ENCODE results near the gene ADRA2B.

ADRA2B gene

GRCh38 chr2:96115631-96116423 is 544 bp downstream of the ADRA2B start:
- H3K27me3 Mint-ChIP-seq = peaks cover 26 to 45% of the 10 kb centered on the region in 2 donors
- peaks cover 48% of the 10 kb centered on the region for H3K36me3 Mint-ChIP-seq (ENCODE audit: insufficient read depth)
- DNase-seq (no peak), ATAC-seq (replicated peaks) (no peak)
- H3K9me3 Mint-ChIP-seq = no peaks in the 10 kb centered on the region
- peak overlapping the region; percentile 25 to 80 for H3K27ac Mint-ChIP-seq
- peaks cover 20 to 21% of the 10 kb centered on the region in 2 donors for H3K4me1 Mint-ChIP-seq (ENCODE audit: low read depth in 2 of 2)
- H3K4me3 Mint-ChIP-seq = peak overlapping the region; percentile 88 to 90

DNA sequence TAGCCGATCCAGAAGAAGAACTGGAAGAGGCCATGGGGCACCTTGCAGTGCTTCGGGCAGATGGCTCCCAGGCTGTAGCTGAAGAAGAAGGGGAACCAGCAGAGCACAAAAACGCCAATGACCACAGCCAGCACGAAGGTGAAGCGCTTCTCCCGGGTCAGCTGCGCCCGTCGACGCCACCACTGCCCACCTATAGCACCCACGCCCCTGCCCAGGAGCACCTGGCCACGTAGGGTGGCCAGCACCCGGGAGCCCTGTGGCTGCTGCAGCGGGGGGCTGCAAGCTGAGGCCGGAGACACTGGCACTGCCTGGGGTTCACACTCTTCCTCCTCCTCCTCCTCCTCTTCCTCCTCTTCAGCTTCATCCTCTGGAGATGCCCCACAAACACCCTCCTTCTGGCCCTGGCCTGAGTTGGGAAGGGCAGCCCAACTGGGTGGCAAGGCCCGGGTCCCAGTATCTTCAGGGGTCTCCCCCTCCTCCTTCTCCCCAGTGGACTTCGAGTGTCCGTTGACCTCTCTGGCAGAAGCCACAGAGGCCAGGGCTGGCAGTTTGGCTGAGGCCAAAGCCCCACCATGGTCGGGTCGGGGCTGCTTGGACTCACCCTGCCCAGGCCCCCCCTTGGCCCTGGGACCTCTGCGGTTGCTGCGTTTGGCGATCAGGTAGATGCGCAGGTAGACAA is 1.3 kb downstream of the ADRA2B start:
- Mint-ChIP-seq H3K9me3 (no peaks in the 10 kb centered on the region), H3K4me3 (peak overlapping the region; percentile 88 to 90), H3K4me1 (ENCODE audit: low read depth in 2 of 2) (peaks cover 14 to 18% of the 10 kb centered on the region in 2 donors), H3K27ac (peak overlapping the region in 1 of 2 donors; percentile 80), H3K36me3 (ENCODE audit: insufficient read depth) (peaks cover 43% of the 10 kb centered on the region), H3K27me3 (peaks cover 18 to 37% of the 10 kb centered on the region in 2 donors)
- DNase-seq (no peak), ATAC-seq (replicated peaks) (no peak)

- Mint-ChIP-seq H3K27ac (no peak overlapping the region), H3K4me1 (ENCODE audit: low read depth in 2 of 2) (peaks cover 14 to 18% of the 10 kb centered on the region in 2 donors), H3K36me3 (ENCODE audit: insufficient read depth) (peaks cover 43% of the 10 kb centered on the region), H3K9me3 (no peaks in the 10 kb centered on the region), H3K4me3 (no peak overlapping the region), H3K27me3 (peaks cover 15 to 32% of the 10 kb centered on the region in 2 donors)
- no peak for DNase-seq
- ATAC-seq (replicated peaks) = no peak
Measured at GRCh38 chr2:96114546-96114902, 1.8 kb downstream of the ADRA2B start.

DNA sequence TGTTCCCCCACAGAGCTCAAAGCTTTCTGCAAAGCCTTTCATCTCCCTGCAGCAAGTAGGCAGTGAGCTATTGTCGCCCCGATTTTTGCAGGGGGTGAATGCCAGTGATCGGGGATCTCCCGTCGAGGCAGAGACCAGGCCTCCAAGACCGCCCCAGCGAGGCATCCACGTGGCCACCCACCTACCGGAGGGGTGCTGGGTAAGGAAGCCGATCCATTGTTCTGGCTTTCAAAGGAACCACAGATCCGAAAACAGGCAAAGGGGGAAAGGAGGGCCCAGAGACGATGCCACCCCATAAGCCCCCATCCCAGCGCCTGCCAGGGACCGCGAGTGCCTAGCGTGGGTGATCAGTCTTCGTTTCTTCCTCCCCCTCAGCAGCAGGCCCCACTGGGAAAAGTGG is 2.4 kb downstream of the ADRA2B start:
- DNase-seq (no peak), ATAC-seq (replicated peaks) (no peak)
- Mint-ChIP-seq H3K4me1 (ENCODE audit: low read depth in 2 of 2) (peaks cover 14 to 17% of the 10 kb centered on the region in 2 donors), H3K9me3 (no peaks in the 10 kb centered on the region), H3K4me3 (no peak overlapping the region), H3K27me3 (peaks cover 15 to 31% of the 10 kb centered on the region in 2 donors), H3K27ac (no peak overlapping the region), H3K36me3 (ENCODE audit: insufficient read depth) (peaks cover 38% of the 10 kb centered on the region)

GRCh38 chr2:96113367-96113677 is 3.0 kb downstream of the ADRA2B start:
- Mint-ChIP-seq H3K36me3 (ENCODE audit: insufficient read depth) (peaks cover 31% of the 10 kb centered on the region), H3K4me1 (ENCODE audit: low read depth in 2 of 2) (peaks cover 14 to 15% of the 10 kb centered on the region in 2 donors), H3K27ac (peak overlapping the region in 1 of 2 donors; percentile 65), H3K27me3 (peaks cover 14 to 31% of the 10 kb centered on the region in 2 donors), H3K9me3 (no peaks in the 10 kb centered on the region), H3K4me3 (no peak overlapping the region)
- ATAC-seq (replicated peaks) = no peak
- DNase-seq = no peak

DNA sequence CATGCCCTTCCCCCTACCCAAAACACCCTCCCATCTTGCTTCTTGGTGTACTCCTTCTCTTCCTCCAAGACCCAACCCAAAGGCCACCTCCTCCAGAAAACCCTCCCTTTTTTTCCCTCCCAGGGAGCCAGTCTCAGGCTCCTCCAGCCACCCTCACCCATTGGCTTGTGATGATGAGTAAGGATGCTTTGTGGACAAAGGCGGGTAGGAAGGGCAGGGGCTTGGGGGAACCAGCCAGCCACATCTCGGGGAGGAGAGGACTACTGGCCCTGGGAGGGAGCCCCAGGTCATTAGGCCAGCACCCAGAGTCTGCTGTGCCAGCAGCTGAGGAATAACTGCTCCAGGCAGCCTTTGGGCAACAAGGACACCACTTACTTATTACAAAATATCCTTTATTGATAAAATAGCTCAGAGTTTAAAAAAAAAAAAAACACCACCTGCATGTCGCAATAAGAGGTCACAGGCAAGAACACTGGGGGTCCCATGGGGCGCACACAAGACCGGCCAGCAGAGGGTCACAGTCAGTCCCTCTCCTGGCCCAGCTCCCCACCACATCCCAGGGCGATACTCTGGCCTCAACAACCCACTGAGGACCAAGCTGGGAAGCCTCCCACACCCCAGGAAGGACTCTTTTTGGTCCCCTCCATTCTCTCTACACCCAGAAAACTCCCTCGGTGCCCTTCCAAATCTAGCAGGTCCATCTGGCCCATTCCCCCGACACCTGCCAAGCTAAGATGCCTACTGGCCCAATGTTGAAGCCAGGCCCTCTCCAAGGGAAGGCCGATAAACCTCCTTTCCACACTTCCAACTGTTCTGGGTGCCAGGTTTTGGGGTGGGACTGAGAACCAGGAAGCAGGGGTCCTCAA is 3.6 kb downstream of the ADRA2B start:
- H3K4me1 Mint-ChIP-seq (ENCODE audit: low read depth in 2 of 2) = peaks cover 10 to 15% of the 10 kb centered on the region in 2 donors
- ATAC-seq (replicated peaks) (no peak), DNase-seq (no peak)
- H3K27ac Mint-ChIP-seq = peak overlapping the region in 1 of 2 donors; percentile 65
- peaks cover 14 to 31% of the 10 kb centered on the region in 2 donors for H3K27me3 Mint-ChIP-seq
- no peaks in the 10 kb centered on the region for H3K9me3 Mint-ChIP-seq
- H3K36me3 Mint-ChIP-seq (ENCODE audit: insufficient read depth) = peaks cover 26% of the 10 kb centered on the region
- no peak overlapping the region for H3K4me3 Mint-ChIP-seq

GRCh38 chr2:96111823-96112500 is 4.4 kb downstream of the ADRA2B start:
- Mint-ChIP-seq H3K4me3 (no peak overlapping the region), H3K36me3 (ENCODE audit: insufficient read depth) (peaks cover 26% of the 10 kb centered on the region), H3K27me3 (peaks cover 14 to 31% of the 10 kb centered on the region in 2 donors), H3K27ac (peak overlapping the region; percentile 16 to 65), H3K4me1 (ENCODE audit: low read depth in 2 of 2) (peaks cover 7 to 9% of the 10 kb centered on the region in 2 donors), H3K9me3 (no peaks in the 10 kb centered on the region)
- ATAC-seq (replicated peaks) = no peak
- DNase-seq = no peak

- ATAC-seq (replicated peaks) = no peak
- no peak overlapping the region for H3K4me3 Mint-ChIP-seq
- peaks cover 7% of the 10 kb centered on the region in 2 donors for H3K4me1 Mint-ChIP-seq (ENCODE audit: low read depth in 2 of 2)
- DNase-seq = no peak
- peaks cover 14 to 31% of the 10 kb centered on the region in 2 donors for H3K27me3 Mint-ChIP-seq
- no peak overlapping the region for H3K27ac Mint-ChIP-seq
- H3K36me3 Mint-ChIP-seq (ENCODE audit: insufficient read depth) = peaks cover 23% of the 10 kb centered on the region
- no peaks in the 10 kb centered on the region for H3K9me3 Mint-ChIP-seq
Measured at GRCh38 chr2:96111257-96111640, 5.1 kb downstream of the ADRA2B start.

- Mint-ChIP-seq H3K4me1 (ENCODE audit: low read depth in 2 of 2) (peaks cover 4 to 5% of the 10 kb centered on the region in 2 donors), H3K9me3 (peaks cover 0 to 2% of the 10 kb centered on the region in 2 donors), H3K27ac (no peak overlapping the region), H3K4me3 (no peak overlapping the region), H3K36me3 (ENCODE audit: insufficient read depth) (peaks cover 20% of the 10 kb centered on the region), H3K27me3 (peaks cover 13 to 27% of the 10 kb centered on the region in 2 donors)
- DNase-seq = no peak
- no peak for ATAC-seq (replicated peaks)
Measured at GRCh38 chr2:96110621-96111256, 5.6 kb downstream of the ADRA2B start.

GRCh38 chr2:96109931-96110511 is 6.3 kb downstream of the ADRA2B start:
- DNase-seq (no peak), ATAC-seq (replicated peaks) (no peak)
- H3K27me3 Mint-ChIP-seq = peaks cover 6 to 22% of the 10 kb centered on the region in 2 donors

DNA sequence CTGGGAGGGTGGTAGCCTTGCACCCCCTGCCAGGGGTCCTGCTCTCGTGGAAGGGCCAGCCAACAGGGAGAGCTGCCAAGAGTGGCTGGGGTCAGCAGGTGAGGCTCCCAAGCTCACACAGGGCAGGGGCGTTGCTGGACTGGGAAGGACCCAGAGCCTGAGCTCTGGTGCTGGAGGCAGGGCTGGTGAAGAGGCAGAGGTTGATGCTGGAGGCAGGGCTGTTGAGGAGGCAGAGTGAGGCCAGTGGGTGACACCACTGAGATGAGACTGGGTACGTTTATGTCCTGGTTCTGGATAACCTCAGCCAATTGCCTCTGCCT is 7.0 kb downstream of the ADRA2B start:
- Mint-ChIP-seq H3K9me3 (peaks cover 4 to 13% of the 10 kb centered on the region in 2 donors), H3K4me1 (ENCODE audit: low read depth in 2 of 2) (no peaks in the 10 kb centered on the region), H3K27me3 (peaks cover 6 to 22% of the 10 kb centered on the region in 2 donors), H3K36me3 (ENCODE audit: insufficient read depth) (peaks cover 19% of the 10 kb centered on the region), H3K4me3 (no peak overlapping the region), H3K27ac (peak overlapping the region in 1 of 2 donors; percentile 29)
- no peak for ATAC-seq (replicated peaks)
- no peak for DNase-seq

More at GRCh38 chr2:96109931-96110511, 6.3 kb downstream of the ADRA2B start:
- Mint-ChIP-seq H3K9me3 (peaks cover under 1 to 9% of the 10 kb centered on the region in 2 donors), H3K27ac (no peak overlapping the region), H3K4me1 (ENCODE audit: low read depth in 2 of 2) (no peaks in the 10 kb centered on the region), H3K4me3 (no peak overlapping the region), H3K36me3 (ENCODE audit: insufficient read depth) (peaks cover 19% of the 10 kb centered on the region)

- peak overlapping the region in 1 of 2 donors; percentile 29 for H3K27ac Mint-ChIP-seq
- DNase-seq (no peak), ATAC-seq (replicated peaks) (no peak)
- no peak overlapping the region for H3K4me3 Mint-ChIP-seq
- H3K9me3 Mint-ChIP-seq = peaks cover 4 to 13% of the 10 kb centered on the region in 2 donors
- no peaks in the 10 kb centered on the region for H3K4me1 Mint-ChIP-seq (ENCODE audit: low read depth in 2 of 2)
- H3K36me3 Mint-ChIP-seq (ENCODE audit: insufficient read depth) = peaks cover 19% of the 10 kb centered on the region
- peaks cover 6 to 22% of the 10 kb centered on the region in 2 donors for H3K27me3 Mint-ChIP-seq
Measured at GRCh38 chr2:96108541-96109360, 7.6 kb downstream of the ADRA2B start.

All from effector memory CD8-positive, alpha-beta T cell (primary cell).